Measurements from ENCODE around the gene NOMO2.
"Not testable (repeated sequence)": the region's sequence is repeated elsewhere in the genome, so short reads cannot be mapped to it uniquely, and the experiment has no call there.

- TF ChIP-seq CTCF, POLR2A (IDR thresholded peaks at IDR 0.05): not testable (repeated sequence)
These were observed 64.9 kb downstream of the NOMO2 start for GRCh38 chr16:18497032-18497431.

Data from esophagus squamous epithelium (tissue), 4 donors.